ENCODE results near the gene SGF29.
"Not testable (repeated sequence)": the region's sequence is repeated elsewhere in the genome, so short reads cannot be mapped to it uniquely, and the experiment has no call there.

The SGF29 gene

DNA sequence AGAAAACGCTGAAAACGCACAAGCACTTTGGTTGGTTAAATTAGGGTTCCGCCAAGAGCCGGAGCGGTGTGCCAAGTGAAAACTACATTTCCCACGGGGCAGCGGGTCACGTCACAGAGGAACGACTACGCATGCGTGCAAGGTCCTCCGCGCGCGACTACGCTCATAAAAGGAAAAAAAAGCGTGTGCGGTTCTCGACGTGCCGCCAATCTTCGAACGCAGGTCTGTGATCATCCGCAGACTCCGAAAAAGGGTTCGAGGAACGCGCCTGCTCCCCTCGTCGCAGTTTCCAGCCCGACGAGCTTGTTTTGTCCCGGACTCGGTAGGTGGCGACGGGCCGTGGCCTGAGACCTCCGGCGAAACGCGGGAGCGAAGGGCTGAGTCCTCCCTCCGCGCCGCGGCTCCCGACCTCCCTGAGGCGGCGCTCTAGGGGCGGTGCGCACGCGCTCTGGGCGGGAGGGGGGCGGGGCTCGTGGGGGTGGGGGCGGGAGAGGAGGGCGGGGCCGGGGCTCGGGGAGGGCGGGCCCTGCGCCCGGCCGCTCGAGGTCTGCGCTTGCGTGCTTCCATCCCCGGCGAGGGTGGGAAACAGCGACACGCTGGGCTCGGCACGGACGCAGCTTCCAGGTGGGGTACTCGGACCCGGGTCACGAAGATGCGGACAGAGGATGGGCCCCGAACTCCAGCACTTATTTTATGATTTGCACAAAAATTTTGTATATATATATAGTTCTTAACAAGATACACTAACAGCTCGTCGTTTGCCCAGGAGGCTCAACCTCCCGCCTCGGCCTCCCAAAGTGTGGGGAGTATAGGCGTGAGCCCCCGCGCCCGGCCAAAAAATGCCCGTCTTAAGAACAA is at the start of gene SGF29:
Gene SGF29 (plus strand): TSS at position 145 of the 858 bp plus-strand sequence. CDS start 27,150 bp downstream, outside the sequence.
- peak; percentile 85 for DNase-seq (ENCODE audit: low read depth)

DNA sequence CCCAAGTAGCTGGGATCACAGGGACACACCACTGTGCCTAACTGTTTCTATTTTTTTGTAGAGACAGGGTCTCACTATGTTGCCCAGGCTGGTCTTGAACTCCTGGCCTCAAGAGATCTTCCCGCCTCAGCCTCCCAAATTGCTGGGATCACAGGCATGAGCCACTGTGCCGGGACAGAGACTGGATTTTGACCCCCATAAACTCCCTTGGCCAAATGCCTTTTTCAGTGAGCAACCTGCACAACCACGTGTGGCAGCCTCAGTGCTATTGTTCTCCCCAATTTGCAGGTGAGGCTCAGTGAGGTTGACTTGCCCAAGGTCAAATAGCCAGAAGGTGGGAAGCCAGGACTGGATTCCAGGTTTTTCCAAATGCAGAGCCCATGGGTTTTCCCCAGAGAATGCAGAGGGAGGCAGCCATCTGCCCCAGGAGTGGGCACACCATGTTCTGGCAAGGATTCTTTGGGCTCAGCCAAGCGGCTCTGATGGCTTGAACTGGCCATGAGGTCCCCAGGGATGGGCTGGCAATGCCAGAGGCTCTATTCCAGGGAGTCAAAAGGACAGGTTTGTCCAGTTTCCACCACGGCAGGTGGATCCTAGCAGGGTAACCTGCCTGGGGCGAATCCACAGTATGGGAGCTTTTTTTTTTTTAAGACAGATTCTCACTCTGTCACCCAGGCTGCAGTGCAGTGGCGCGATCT is 48.9 kb upstream of the SGF29 start:
- no peak for DNase-seq (ENCODE audit: low read depth)

DNA sequence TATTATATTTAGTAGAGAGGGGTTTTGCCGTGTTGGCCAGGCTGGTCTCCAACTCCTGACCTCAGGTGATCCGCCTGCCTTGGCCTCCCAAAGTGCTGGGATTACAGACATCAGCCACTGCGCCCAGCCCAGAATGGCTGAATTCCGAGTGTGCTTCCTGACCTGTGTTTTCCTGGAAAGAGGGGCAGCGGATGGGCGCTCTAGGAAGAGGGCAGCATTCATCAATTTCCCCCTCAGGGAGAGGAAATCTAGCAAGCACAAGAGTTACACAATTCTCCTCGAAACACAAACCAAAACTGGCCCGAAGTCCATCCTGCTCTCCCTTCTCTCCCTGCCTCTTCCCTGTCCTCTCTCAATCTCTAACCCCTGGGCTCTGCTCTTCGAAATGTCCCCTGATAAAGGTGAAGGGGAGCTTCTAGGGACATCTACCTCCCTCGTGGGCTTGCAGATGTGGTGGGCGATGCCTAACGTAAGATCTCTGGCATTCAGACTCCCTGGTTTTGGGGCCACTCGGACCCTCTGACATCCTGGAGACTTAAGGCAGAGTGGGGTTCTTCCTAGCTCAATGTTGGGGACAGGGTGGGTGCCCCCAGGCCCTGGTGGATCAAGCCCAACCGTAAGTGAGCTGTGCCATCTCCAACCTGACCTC is 48.1 kb upstream of the SGF29 start:
- DNase-seq (ENCODE audit: low read depth) = no peak

DNA sequence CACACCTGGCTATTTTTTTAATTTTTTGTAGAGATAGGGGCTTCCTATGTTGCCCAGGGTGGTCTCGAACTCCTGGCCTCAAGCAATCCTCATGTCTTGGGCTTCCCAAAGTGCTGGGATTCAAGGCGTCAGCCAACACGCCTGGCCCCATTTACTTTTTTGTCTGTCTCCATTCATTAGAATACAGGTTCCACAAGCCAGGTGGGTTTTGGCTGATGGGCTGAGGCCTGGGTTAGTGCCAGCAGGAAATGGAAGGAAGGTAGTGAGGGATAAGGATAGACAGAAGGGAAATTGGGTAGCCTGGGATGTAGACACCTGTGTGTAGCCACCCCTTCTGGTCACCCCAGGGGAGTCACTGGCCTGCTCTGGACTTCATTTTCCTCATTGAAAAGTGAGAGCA is 42.7 kb upstream of the SGF29 start:
- DNase-seq (ENCODE audit: low read depth) = no peak

DNA sequence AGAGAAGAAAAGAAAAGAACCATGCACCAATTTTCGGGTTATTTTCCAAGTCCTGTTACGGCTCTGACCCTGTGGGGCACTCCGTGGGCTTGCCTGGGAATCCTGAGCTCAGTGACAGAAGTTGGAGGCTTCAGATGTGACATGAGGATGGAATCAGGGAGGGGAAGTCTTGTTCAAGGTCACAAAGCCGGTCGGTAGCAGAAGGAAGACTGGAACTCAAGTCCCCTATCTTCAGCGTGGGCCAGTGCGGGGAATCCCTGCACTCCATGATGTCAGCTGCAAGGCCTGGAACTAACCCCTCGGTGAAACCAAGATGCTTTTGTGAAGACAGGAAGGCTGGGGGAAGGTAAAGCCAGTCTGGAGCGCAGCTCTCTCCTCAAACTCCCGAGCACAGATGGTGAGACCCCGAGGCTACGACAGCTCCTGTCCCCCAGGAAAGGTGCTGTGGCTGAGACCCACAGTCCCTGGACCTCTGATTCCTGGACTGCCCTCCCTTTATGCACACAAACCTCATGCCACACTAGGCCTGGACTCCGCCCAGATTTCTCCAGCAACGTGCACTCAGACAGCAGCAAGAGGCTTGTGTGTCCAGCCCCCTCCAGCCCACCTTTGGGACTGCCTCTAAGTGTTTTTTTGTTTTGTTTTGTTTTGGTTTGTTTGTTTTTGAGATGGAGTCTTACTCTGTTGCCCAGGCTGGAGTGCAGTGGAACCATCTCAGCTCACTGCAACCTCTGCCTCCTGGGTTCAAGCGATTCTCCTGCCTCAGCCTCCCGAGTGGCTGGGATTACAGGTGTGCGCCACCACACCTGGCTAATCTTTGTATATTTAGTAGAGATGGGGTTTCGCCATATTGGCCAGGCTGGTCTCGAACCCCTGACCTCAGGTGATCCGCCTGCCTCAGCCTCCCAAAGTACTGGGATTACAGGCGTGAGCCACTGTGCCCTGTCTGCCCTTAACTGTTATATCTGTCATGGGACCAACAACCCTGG is 41.6 kb upstream of the SGF29 start:
- no peak for DNase-seq (ENCODE audit: low read depth)

DNA sequence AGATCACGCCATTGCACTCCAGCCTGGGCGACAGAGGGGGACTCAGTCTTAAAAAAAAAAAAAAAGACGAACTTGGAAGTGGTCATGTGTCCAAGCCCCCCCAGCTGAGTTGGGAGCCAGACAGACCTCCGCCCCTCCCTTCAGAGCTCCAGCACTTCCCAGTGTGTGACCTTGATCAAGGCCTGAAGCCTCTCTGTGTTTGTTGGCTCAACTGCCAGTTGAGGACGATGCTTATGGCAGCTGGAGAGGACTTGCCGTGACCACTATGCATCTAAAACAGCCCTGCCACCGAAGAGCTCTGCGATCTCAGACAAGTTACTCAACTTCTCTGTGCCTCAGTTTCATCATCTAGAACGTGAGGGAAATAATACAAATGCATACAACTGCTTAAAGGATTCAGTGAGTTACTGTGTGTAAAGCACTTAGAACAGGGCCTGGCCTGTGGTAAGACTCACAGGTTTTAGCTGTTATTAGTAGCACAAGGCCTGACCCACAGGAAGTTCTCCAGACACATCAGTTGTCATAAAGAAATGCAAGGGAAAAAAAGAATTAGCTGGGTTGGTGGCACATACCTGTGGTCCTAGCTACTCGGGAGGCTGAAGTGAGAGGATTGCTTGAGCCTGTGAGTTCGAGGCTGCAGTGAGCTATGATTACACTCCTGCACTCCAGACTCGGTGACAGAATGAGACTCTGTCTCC is 40.1 kb upstream of the SGF29 start:
- no peak for DNase-seq (ENCODE audit: low read depth)

DNA sequence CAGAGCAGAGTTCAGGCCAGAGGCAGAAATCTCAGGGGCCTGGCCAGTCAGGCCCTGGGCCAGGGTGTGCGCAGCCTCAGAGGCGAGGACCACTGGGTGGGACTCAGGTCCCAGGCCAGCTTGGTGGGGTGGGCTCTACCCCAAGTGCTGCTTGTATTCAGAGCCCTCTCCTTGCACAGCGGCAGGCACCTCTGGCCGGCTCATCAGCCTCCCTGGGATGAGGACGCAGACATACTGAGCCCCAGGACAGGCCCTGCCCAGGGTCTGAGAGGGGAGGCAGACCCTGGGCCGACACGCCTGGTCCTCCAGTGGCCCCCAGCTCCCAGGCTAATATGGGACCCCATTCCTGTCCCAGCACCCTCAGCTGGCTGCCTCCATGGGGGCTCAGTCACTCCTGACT is 39.5 kb upstream of the SGF29 start:
- no peak for DNase-seq (ENCODE audit: low read depth)

DNA sequence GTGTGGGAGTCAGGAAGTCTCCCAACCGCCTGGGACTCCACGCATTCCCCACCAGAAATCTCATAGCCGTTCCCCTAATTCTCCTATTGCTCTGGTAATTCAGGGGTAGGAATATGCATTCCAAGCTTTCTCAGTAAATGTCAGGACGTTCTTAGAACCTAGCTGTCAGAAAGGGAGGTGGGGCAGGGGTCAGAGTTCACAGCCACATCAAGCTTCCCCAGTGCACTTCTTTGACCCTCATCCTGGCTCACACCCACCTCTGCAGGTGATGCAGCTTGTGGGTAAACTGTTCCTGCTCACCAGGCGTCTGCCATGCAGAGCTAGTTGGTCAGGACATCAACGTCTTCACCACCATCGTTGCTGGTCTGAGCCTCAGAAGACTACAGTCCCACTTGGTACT is 33.0 kb upstream of the SGF29 start:
- DNase-seq (ENCODE audit: low read depth) = no peak

DNA sequence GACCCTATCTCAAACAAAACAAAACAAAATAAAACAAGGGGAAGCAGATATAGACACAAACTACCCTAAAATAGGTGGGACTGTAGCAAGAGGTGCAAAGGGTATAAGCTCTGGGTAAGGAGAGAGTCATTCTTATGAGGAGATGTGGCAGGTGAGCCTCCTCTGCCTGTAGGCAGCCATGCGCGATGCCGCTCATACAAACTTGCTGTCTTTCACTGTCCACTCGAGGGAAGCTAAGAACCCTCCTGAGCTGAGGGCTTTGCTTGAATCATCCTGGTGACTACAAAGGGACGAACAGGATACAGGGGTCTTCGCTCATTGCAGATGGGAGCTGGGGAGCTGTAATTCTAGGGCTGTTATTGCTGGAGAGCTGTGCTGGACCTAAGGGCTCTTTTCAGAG is 32.3 kb upstream of the SGF29 start:
- DNase-seq (ENCODE audit: low read depth) = no peak

DNA sequence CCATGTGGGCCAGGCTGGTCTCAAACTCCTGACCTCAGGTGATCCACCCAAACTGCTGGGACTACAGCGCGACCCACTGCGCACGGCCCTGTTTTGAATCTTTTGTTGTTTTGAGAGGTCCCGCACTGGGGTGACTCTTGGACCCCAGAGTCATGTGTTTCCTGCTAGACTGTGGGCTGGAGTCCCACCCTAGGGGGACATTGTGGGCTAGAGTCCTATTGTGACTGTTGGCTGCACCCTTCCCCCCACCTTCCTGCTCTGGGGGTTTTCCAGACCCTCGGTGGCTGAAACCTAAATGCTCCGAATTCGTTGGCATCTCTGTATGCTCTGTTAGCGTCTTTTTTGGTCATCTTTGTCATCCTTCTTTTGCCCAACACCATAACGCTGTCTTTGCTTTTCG is 30.9 kb upstream of the SGF29 start:
- DNase-seq (ENCODE audit: low read depth) = no peak

DNA sequence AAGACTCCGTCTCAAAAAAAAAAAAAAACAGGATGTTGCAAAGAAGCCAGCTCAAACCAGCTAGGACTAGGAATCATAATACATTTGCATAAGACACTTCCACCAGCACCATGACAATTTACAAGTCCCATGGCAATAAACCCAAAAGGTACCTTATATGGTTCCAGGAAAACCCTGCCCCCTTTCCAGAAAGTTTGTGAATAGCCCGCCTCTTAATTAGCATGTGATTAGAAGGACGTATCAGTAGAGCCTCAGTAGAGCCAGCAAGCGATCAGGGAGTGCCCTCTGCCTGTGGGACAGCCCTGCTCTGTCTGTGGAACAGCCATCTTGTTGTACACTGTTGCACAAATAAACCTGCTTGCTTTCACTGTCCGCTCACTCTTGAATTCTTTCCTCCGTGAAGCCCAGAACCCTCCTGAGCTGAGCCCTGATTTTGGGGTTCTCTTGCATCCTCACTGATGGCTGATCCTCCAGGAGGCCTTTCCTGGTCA is 29.0 kb upstream of the SGF29 start:
- DNase-seq (ENCODE audit: low read depth) = no peak

DNA sequence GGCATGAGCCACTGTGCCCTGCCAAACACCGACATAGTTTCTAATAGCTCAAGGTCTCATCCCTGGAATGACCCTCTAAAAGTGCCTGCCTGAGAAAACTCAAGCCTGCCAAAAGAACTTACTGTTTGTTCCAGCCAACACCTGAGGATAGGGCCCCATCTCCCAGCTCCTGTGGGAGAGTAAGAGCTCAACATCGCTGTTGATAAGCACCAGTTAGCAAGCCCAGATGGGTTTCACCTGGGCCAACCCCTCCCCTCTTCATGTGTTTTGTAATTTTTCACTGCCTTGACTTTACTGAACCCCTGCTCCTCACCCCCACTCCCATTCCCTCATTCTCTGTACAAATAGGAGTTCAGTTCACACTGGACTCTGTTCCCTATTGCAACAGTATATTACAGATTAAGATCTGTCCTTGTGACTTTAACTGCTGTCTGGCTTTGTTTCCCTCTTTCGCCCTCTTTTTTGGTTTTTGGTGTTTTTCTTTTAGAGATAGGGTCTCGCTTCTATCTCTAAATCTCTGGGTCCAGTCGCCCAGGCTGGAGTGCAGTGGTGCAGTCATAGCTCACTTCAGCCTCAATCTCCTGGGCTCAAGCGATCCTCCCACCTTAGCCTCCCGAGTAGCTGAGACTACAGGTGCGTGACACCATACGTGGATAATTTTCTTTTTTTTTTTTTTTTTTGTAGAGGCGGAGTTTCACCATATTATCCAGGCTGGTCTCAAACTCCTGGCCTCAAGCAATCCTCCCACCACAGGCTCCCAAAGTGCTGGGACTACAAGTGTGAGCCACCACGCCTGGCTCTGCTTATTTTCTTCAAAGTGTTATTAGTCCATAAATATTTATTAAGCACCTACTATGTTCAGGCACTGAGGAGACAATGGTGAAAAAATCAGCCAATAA is 27.3 kb upstream of the SGF29 start:
- no peak for DNase-seq (ENCODE audit: low read depth)

DNA sequence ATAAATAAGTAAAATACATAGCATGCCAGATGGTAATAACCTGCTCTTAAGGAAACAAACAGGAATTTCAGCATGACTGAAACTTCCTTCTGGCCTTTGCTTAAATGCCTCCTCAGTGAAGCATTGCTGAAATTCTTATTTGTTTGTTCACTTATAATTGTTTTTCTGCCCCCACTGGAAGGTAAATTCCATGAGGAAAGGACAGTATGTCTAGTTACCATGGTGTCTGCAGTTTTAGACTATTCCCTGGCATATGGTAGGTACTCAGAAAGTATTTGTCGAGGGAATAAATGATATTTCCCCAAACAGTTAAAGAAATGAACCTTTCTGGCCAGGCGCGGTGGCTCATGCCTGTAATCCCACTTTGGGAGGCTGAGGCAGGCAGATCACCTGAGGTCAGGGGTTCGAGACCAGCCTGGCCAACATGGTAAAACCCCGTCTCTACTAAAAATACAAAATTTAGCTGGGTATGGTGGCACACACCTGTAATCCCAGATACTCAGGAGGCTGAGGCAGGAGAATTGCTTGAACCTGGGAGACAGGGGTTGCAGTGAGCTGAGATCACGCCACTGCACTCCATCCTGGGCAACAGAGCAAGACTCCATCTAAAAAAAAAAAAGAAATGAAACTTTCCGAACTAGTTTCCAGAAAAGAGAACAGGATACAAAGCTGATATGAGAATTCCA is 26.5 kb upstream of the SGF29 start:
- not testable (repeated sequence) for DNase-seq (ENCODE audit: low read depth)

DNA sequence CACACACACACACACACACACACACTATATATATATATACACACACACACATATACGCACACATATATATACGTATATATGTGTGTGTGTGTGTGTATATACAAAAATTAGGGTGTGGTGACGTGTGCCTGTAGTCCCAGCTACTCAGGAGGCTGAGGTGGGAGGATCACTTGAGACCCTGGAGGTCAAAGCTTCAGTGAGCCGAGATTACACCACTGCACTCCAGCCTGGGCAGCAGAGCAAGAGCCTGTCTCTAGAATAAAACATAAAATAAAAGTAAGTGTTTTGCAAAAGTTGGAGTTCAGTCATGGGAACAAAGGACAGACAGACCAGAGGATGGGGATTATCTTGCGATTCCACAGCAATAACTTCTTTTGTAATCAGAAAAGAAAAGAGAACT is 25.7 kb upstream of the SGF29 start:
- no peak for DNase-seq (ENCODE audit: low read depth)

DNA sequence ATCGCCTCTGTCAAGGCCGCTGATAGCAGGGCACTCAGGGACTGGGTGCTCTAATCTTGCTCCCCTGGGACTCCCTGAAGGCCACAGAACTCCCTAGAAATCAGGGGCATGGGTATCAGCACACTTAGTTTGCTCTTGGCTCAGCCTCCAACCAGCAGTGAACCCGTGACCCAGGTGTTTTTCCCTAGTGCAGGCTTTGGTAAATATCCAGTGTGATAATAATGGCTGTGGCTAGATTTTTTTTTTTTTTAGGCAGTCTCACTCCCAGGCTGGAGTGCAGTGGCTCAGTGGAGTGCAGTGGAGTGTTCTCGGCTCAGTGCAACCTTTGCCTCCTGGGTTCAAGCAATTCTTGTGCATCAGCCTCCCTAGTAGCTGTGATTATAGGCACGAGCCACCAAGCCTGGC is 25.3 kb upstream of the SGF29 start:
- DNase-seq (ENCODE audit: low read depth) = no peak

DNA sequence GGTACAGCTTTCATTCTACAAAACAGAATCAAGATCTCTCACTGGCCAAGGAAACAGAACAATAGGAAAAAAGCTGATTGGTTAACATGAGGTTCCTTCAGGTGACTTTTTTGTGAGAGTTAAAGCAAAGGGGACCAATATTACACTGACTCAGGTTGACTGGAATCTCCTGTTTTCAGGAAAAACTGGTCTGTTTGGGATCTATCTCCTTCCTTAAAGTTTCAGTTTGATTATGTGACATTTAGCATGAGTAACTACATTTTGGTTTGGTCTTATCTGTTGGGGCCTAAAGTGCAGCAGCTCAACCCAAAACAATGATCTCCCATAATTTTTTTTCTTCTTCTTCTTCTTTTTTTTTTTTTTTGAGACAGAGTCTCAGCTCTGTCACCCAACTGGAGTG is 24.6 kb upstream of the SGF29 start:
- DNase-seq (ENCODE audit: low read depth) = no peak

DNA sequence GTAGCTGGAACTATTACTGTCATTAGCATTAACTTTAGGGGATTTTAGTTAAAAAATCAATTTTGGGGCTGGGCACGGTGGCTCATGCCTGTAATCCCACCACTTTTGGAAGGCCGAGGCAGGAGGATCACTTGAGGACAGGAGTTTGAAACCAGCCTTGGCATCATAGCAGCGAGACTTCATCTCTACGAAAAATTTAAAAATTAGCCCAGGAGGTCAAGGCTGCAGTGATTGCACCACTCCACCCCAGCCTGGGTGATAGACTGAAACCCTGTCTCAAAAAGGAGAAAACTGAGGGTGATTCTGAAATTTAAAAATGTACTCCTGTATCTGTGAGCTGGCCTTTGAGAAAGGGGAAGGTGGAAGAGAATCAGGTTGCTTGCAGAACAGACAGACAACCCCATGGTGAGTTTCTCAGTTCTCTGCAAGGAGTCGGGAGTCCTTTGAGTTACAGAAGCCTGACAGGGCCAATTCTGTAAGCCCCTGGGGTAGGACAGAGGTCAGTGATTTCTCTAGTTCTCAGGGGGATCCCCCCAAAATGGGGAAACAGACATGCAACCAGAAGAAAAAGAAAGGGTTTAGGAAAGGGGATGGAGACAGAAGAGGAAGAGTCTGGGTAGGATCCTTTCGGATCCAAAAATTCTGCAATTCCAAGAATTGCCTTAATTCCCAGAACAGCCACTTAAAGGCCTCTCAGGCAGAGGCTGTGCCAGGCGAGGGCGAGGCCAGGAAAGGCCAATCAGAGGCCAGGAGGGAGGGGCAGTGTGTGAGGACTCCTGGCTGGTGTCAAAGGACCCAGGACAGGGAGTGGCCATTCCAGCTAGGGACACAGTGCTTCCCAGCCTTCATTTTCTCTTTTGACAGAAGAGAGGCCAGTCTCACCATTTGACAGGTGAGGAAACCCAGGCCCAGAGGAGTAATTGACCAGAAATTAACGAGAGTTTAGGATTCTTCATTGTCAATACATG is 21.7 kb upstream of the SGF29 start:
- DNase-seq (ENCODE audit: low read depth) = no peak

Measured in T-helper 22 cell (primary cell).